Hepatocyte (in vitro differentiated cells): Measurements from ENCODE around the gene CDK9. TPM values are rescaled to one million over a fixed set of nuclear protein-coding genes. Genes with fewer than 3 reads are reported as not detected.

ENCODE experiments used
- DNase-seq: peaks from one replicate; pipeline ENCODE4 v3.0.0-alpha.2; 2016; ENCODE audit warnings: low spot score
- H2AFZ ChIP-seq: fragments of 200-600 bp; sonication (generic); 2 replicates; pipeline ENCODE4 v1.6.0; 2016; ENCODE audit warnings: antibody characterized with exemption, mild to moderate bottlenecking
- H3K27ac ChIP-seq: fragments of 200-600 bp; sonication (generic); 2 replicates; pipeline ENCODE4 v1.5.1; 2016; ENCODE audit warnings: mild to moderate bottlenecking
- H3K27me3 ChIP-seq: fragments of 200-600 bp; sonication (generic); 2 replicates; pipeline ENCODE4 v1.6.1; 2016
- H3K36me3 ChIP-seq: fragments of 200-600 bp; sonication (generic); replicated peaks from 2 replicates; pipeline ENCODE4 v1.5.1; 2016; ENCODE audit warnings: low read depth; ENCODE audit not compliant: insufficient read depth
- H3K4me1 ChIP-seq: fragments of 200-600 bp; sonication (generic); 2 replicates; pipeline ENCODE4 v1.5.1; 2016; ENCODE audit warnings: mild to moderate bottlenecking, moderate library complexity; ENCODE audit not compliant: insufficient read depth
- H3K4me2 ChIP-seq: fragments of 200-600 bp; sonication (generic); 2 replicates; pipeline ENCODE4 v1.6.0; 2016
- H3K4me3 ChIP-seq: fragments of 200-600 bp; sonication (generic); 2 replicates; pipeline ENCODE4 v1.5.1; 2016; ENCODE audit warnings: mild to moderate bottlenecking
- H3K79me2 ChIP-seq: fragments of 200-600 bp; sonication (generic); 2 replicates; pipeline ENCODE4 v1.6.0; 2017; ENCODE audit warnings: mild to moderate bottlenecking
- H3K9me2 ChIP-seq: fragments of 200-600 bp; sonication (generic); replicated peaks from 2 replicates; pipeline ENCODE4 v1.6.0; 2017; ENCODE audit warnings: mild to moderate bottlenecking; ENCODE audit not compliant: insufficient read depth
- H3K9me3 ChIP-seq: fragments of 200-600 bp; sonication (generic); 2 replicates; pipeline ENCODE4 v1.5.1; 2016; ENCODE audit warnings: low read depth, mild to moderate bottlenecking
- H4K20me1 ChIP-seq: fragments of 200-600 bp; sonication (generic); 2 replicates; pipeline ENCODE4 v1.6.0; 2016; ENCODE audit warnings: mild to moderate bottlenecking; ENCODE audit not compliant: insufficient read depth, poor library complexity, severe bottlenecking
- CTCF ChIP-seq: fragments of 200-600 bp; sonication (generic); IDR thresholded peaks from 2 replicates; pipeline ENCODE4 v1.5.1; 2016; ENCODE audit warnings: antibody characterized with exemption, mild to moderate bottlenecking; ENCODE audit not compliant: poor library complexity
- EZH2 ChIP-seq: fragments of 200-600 bp; sonication (generic); IDR thresholded peaks from 2 replicates; pipeline ENCODE4 v1.6.1; 2016; ENCODE audit warnings: antibody characterized with exemption, mild to moderate bottlenecking, borderline replicate concordance
- EZH2phosphoT487 ChIP-seq: fragments of 200-600 bp; sonication (generic); IDR thresholded peaks from one replicate; pipeline ENCODE4 v1.6.1; 2018; ENCODE audit warnings: antibody characterized with exemption, mild to moderate bottlenecking, low read depth, moderate library complexity; ENCODE audit not compliant: unreplicated experiment, severe bottlenecking
- WGBS: methylation state at CpG from one replicate; pipeline ENCODE4 v1.1.6; 2016; ENCODE audit warnings: low lambda C conversion rate; ENCODE audit errors: missing lambda C conversion rate; 5-methylcytosine and 5-hydroxymethylcytosine counted together
- polyA plus RNA-seq: library from polyadenylated mRNA; unstranded; fragments of >200 nt; fragmentation: Nextera tagmentation; extraction: Ambion mirVana; gene quantifications from 2 replicates; pipeline ENCODE4 v1.2.1, GENCODE V29; 2016
- total RNA-seq: library from RNA; depleted of rRNA; stranded (reverse); fragments of >200 nt; gene quantifications from 2 replicates; pipeline ENCODE4 v1.2.3, GENCODE V29; 2014

CDK9 gene
- total and polyA plus RNA-seq, 2 experiments from 2014 or later: 84.6 to 91.4 TPM

- H3K27ac ChIP-seq: peak overlapping the region; percentile 88
- H3K4me1 ChIP-seq: peaks cover 32% of the 10 kb centered on the region
- H3K27me3 ChIP-seq: no peaks in the 10 kb centered on the region
- H3K4me2 ChIP-seq: peak overlapping the region; percentile 91
- no peaks in the 10 kb centered on the region for H3K36me3 ChIP-seq
- WGBS: 30% methylated on average over 10 of the region's 10 CpGs
- no peaks in the 10 kb centered on the region for H3K9me2 ChIP-seq
- peak overlapping the region; percentile 72 for H2AFZ ChIP-seq
- no peak for DNase-seq
- H3K79me2 ChIP-seq: peaks cover 26% of the 10 kb centered on the region
- H3K4me3 ChIP-seq: peak overlapping the region; percentile 35
- no peaks in the 10 kb centered on the region for H3K9me3 ChIP-seq
- peak; percentile 18 for TF ChIP-seq CTCF
- TF ChIP-seq EZH2: no peak
- TF ChIP-seq EZH2phosphoT487: no peak
- H4K20me1 ChIP-seq: no peaks in the 10 kb centered on the region
These were observed 16.2 kb downstream of the CDK9 start for GRCh38 chr9:127801955-127802575.

GRCh38 chr9:127802576-127803443 is 17.0 kb downstream of the CDK9 start, which contains the start of gene FPGS:
Gene FPGS, plus strand, starts transcription at chr9:127802882. Its CDS starts 43 bp downstream, at chr9:127802925.
- H3K4me3 ChIP-seq: peak within 1 kb of the TSS; percentile 87
- H2AFZ ChIP-seq: peak within 1 kb of the TSS; percentile 72
- peaks cover 26% of the 10 kb centered on the region for H3K79me2 ChIP-seq
- no peaks in the 10 kb centered on the region for H4K20me1 ChIP-seq
- under 1% methylated on average over 61 of the region's 83 CpGs for WGBS
- no peak for TF ChIP-seq EZH2phosphoT487
- no peaks in the 10 kb centered on the region for H3K27me3 ChIP-seq
- peak; percentile 94 for DNase-seq
- no peaks in the 10 kb centered on the region for H3K36me3 ChIP-seq
- H3K4me1 ChIP-seq: peaks cover 32% of the 10 kb centered on the region
- peak within 1 kb of the TSS; percentile 97 for H3K27ac ChIP-seq
- H3K4me2 ChIP-seq: peak within 1 kb of the TSS; percentile 91
- H3K9me2 ChIP-seq: no peaks in the 10 kb centered on the region
- no peaks in the 10 kb centered on the region for H3K9me3 ChIP-seq

GRCh38 chr9:127803507-127804352 is 17.9 kb downstream of the CDK9 start:
- TF ChIP-seq CTCF (no peak), EZH2phosphoT487 (no peak), EZH2 (no peak)
- no peak for DNase-seq
- Histone ChIP-seq H3K9me3 (no peaks in the 10 kb centered on the region), H3K4me2 (peak overlapping the region; percentile 91), H2AFZ (peak overlapping the region; percentile 65), H3K36me3 (no peaks in the 10 kb centered on the region), H3K27me3 (no peaks in the 10 kb centered on the region), H3K9me2 (no peaks in the 10 kb centered on the region), H3K4me1 (peaks cover 25% of the 10 kb centered on the region), H4K20me1 (no peaks in the 10 kb centered on the region), H3K27ac (peak overlapping the region; percentile 97), H3K79me2 (peaks cover 26% of the 10 kb centered on the region), H3K4me3 (peak overlapping the region; percentile 87)
- 56% methylated on average over 18 of the region's 18 CpGs for WGBS
